Hematopoietic multipotent progenitor cell (in vitro differentiated cells): ENCODE results near the gene PAIP2B. TPM values are rescaled to one million over a fixed set of nuclear protein-coding genes. Genes with fewer than 3 reads are reported as not detected.
A peak's percentile ranks its signal among the peaks of the same experiment; 100 is the strongest.
"Not testable (repeated sequence)": the region's sequence is repeated elsewhere in the genome, so short reads cannot be mapped to it uniquely, and the experiment has no call there.

Source experiments
- DNase-seq, 3 donors: peaks; one replicate each; pipeline ENCODE4 v3.0.0-alpha.2; 2011 to 2015; ENCODE audit warnings: low read depth in 2 of 3, low spot score in 2 of 3
- total RNA-seq: library from RNA; depleted of rRNA; stranded (reverse); fragments of >200 nt; gene quantifications from one replicate; pipeline ENCODE4 v1.2.3, GENCODE V29; 2012

The PAIP2B gene, protein sequence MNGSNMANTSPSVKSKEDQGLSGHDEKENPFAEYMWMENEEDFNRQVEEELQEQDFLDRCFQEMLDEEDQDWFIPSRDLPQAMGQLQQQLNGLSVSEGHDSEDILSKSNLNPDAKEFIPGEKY
- 2.4 TPM for total RNA-seq

DNA sequence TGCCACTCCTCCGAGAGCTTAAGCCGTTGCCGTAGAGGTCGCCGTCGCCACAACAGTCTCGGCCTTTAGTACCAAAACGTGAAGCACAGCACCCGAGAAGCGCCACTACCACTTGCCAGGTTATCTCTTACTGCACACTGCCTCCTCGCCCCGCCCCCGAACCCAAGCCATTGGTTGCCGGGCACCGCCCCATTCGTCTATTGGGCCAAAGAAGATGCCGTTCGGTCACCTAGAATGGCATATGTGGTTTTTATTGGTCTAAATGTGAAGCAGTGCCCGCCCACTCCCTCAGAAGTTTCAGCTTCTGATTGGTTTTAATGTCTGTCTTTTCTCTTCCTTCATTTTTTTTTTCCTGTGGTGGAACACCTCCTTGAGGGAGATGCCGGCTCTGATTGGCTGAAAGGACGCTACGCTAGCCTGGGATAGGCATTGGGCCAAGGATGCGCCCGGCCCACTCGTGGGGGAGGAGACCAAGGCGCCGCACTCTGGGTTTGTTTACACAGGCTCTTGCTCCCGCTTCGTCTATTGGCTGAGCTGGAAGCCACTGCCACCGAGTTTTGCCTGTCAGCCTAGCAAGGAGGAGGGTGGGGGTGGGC lies at the start of gene PAIP2B:
PAIP2B (minus strand) TSS at position 139 of the 596 bp plus-strand sequence. CDS start 24,514 bp downstream, outside the sequence.
- DNase-seq = peak; percentile 89 to 100 (median 98)

DNA sequence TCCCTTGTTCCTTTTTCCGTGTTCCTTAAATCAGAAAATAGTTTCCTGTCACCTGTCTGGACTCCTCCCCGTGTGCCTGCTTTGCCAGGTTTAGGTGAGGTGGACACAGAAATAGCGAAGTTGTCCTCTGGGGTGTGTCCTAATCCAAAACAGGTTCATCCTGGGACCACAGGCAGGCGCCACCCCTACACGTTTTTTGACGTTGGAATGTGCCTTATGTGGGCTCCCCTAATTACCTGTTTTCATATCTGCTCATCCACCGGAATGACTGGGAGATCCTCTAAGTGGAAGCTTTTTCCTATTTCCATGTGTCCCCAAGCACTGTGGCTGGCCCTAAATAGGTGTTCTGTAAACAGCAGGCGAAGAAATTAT lies 49.0 kb upstream of the PAIP2B start:
- DNase-seq = no peak

DNA sequence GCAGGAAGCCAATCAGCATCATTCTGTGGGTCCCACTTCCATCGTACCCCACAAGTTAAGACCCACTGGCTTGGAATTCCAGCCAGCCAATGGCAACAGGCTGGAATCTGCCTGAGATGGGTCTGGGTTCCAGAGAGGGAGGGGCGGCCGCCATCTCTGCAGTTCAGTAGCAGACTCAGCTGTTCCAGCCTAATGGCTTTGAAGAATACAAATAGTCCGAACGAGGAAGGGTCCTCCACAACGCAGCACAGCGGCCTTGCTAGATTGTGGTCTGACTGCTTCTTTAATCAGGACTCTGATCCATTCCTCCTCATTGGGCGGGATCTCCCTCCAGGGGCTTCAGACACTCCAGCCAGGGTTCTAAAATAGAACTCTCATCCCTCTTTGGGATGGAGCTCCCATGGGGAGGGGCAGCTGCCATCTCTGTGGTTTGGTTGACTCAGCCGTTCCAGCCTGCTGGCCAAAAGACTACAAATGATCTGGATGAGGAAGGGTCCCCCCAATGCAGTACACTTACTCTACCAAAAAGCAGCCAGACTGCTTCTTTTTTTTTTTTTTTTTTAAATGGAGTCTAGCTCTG lies 42.7 kb upstream of the PAIP2B start:
- no peak for DNase-seq

DNA sequence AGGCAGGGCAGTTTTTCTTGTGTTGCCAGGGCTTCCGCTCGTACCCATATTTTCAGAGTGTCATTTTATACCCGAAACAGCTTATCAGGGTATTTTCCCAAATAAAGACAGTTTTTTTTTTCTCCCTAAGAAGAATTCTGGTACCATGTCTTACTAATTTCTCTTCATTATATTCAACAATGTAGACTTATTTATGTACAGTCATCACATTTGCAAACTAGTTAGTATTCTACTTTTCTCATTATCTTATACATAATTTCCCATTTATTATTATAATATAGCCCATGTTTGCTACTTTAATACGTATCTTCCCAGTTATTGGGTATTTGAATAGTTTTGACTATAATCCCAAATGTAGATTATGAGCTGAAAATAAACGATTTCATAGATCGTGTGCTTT lies 36.5 kb upstream of the PAIP2B start:
- DNase-seq = no peak

DNA sequence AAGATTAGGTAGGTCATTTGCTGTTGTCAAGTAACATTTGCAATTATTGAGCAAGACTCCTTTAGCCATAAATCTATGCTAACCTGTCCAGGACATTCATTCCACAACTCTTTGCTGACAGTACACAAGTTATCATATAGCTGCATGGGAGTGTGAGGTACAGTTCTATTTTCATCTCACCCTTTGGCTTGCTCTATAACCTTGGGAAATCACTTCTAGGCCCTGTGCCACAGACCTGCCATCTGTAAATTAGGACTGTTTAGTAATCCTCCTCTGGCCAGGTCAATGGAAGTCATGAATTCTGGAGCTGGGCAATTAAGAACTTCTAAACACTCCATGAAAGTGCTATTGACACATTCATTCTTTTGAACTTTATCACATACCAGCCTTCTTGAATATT lies 34.6 kb upstream of the PAIP2B start:
- no peak for DNase-seq

DNA sequence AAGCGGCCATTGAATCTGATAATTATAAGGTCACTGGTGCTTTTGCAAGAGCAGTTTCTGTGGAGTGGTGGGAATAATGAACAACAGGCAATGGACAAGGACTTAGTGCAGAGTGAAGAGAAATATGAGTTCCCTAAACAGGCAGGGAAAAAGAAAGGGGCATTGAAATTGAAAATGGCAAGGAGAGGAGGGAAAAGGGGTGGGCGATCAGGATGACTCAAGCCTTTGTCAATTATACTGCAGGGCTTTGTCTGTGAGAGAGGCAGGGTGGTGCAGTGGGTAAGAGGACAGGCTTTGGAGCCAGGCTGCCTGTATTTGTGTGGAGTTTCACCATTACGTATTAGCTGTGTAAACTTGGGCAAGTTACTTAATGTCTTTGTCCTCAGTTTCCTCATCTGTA lies 29.5 kb upstream of the PAIP2B start:
- DNase-seq = no peak

DNA sequence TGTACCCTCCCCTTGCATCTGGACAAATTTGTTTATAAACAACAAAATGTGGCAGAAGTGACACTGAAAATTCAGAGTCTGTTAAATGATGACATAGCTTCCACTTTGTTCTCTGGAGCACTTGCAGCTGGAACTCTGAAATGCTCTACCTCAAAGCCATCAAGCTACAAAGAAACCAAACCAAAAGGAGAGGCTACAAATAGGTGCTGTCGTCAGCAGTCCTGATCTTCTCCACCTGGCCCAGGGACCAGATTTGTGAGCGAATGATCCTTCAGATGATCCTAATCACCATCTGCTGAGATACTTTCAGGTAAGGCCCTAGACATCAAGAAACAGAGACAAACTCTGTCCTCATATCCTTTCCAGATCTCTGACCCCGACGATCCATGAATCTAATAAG lies 27.9 kb upstream of the PAIP2B start:
- no peak for DNase-seq

DNA sequence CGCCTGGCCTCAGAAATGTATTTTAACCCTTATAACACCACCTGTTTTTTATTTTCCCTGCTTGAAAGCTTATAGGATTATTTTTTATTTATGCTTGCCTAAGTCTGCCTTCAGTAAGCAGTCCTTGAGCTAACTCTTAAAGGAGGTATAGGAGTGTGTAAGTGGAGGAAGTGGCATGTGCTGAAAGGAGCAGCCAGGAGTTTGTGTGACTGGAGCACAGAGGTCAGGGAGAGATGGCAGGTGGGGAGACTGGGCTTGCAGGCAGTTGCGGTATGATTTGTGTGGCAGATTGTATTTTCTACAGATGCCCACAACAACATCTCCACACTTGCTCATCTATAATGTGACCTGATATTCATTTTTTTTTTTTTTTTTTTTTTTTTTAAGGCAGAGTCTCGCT lies 27.2 kb upstream of the PAIP2B start:
- DNase-seq = no peak

DNA sequence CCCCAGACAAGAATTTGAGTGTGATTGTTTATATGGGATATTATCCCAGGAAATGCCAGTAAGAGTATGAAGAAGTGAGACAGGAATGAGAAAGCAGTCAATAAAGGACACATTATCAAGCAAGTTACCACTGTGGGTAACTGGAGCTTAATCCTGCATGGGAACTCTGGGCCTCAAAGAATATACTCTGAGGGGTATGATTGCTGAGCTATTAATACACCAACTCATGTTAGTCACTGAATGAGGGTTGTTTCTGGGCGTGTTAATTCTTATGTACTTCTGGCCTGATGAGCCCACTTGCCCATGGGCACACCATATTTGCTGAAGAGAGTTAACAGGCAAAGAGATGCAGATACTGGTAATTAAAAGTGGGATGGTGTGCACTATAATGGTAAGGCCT lies 26.6 kb upstream of the PAIP2B start:
- DNase-seq = no peak

DNA sequence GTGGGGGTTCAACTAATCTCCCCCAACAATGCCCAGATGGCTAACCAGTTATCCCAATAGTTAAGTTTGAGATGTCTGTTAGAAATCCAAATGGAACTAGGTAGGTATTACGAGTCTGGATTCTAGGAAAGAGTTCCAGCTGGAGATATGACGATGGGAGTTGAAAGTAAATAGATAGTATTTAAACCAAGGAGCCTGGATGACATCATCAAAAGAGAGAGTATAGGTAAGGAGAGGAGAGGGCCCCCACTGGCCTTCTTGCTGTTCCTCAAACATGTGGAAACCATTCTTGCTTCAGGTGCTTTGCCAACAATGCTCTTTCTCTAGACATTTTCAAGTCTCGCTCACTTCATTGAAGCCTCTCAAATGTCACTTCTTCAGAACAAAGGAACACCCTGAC lies 26.0 kb upstream of the PAIP2B start:
- no peak for DNase-seq

DNA sequence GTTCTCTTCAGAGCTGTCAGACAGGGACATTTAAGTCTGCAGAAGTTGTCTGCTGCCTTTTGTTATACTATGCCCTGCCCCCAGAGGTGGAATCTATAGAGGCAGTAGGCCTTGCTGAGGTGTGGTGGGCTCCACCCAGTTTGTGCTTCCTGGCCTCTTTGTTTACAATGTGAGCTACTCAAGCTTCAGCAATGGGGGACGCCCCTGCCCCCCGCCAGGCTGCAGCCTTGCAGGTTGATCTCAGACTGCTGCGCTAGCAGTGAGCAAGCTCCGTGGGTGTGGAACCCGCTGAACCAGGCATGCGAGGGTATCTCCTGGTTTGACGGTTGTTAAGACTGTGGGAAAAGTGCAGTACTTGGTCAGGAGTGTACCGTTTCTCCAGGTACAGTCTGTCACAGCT lies 24.0 kb upstream of the PAIP2B start:
- DNase-seq = no peak

DNA sequence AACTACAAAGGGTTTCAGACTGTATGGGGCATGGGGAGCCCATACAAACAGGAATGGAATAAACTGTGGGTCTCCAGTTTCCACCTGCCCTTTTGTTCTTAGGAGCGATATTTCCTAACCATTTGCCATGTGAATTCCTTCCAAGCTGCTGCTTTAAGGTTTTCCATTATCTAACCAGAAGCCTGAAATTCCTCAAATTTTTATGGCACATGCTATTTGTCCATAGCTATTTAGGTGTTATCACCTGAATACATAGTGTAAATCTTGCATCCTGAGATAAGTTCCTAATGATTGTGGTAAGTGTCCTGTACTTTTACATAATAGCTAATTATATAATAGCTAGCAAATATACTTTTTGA lies 17.4 kb upstream of the PAIP2B start:
- DNase-seq = no peak

DNA sequence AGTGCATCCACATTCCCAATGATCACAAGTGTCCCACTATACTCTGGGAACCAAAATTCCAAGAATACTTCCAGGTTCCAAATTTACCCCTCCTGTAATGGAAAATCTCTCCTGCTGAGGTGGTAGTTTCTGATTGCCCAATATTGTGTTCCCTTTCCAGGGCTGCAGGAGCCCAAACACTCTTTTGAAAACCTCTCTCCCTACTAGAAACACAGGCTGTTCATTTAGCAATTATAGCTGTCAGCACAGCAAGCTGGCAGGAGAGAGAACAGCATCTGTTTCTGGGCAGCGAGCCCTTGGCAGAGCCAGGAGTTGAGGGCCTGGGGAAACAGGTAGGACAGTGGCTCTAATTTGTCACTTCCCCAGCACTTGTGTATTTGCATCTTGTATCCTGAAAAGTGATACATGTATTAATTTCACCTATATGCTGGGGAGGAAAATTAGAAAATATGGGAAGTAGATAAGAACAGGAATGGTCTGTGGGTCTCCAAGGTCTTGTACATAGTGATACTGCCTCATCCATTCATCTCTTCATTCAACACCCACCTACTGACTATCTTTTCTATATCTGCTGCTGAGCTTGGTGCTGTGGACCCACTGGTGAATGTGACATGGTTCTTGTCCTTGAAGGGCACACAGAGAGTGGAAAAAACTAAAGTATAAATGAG lies 16.9 kb upstream of the PAIP2B start:
- no peak for DNase-seq

DNA sequence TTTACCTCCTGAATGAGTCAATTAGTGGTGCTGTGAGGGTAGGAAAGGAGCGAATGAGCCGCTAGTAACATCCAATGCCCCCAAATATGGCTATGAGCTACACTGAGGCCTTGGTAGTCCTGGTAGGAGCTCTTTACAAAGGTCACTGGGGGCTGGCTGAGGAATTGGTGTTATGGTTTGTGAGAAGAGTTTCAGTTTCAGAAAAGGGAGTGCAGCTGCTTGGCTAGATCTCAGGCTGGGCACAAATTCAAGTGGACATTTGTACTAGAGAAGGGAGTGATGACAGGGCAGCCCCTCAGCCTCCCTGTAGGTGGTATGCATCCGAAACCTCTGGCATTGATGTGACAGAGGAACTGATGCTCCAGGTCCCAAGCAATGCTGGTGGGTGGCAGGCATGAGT lies 13.9 kb upstream of the PAIP2B start:
- no peak for DNase-seq

DNA sequence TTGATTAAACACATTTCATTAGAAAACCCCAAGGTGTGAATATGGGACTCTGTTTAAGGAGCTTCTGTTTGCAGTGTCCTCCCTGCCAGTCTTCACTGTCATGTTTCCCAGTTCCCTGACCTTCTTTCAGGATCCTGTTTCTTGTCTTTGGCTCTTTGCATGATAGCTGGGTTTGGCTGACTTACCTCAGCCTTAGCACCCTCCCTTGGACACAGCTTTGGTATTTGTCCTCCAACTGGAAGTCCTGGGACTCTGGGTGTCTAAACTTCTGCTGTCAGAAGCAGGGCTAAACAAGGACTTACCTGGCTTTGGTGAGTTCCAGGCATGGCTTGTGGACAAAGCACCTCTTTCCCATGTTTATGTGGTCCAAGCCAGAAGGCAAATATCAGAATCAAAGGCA lies 11.2 kb upstream of the PAIP2B start:
- no peak for DNase-seq

DNA sequence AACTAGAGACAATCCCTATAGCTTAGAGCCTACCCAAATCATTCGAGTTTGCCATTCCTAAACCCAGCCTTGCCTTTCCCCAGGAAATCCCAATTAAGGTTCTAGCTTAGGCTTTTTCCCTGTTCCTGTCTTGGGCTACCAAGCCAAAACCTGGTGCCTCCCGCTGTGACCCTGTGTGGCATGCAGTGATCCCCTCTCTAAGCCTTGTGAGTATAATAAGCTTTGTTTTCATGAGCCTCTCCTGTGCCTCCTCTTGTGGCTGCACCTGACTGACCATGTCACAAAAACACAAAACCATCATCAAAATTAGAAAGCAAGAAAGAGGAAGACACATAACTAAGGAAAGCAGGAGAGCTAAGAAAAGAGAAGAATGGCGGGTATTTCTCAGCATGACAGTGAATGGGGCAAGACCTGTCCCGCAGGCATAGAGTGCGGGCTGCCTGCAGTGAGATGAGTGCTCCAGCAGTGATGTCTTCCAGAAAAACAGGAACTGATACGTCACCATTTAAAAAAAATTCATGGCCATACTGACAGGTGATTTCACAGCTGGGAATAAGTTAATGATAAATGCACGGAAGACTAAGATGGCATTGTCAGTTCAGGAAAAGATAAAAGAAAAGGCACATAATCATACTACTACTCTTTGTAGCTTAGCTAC lies 9.2 kb upstream of the PAIP2B start:
- DNase-seq = no peak

DNA sequence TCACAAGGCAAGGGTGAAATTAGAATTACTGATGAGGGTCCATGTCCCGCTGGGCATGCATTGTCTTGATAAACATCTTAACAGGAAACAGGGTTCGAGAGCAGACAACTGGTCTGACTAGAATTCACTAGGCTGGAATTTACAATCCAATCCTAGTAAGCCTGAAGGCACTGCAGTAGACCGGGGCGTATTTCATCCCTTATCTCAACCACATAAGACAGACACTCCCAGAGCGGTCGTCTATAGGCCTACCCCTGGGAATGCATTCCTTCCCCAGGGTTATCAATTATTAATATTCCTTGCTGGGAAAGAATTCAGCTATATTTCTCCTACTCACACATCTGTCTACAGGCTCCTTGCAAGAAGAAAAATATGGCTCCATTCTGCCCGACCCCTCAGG lies 6.2 kb upstream of the PAIP2B start:
- not testable (repeated sequence) for DNase-seq

DNA sequence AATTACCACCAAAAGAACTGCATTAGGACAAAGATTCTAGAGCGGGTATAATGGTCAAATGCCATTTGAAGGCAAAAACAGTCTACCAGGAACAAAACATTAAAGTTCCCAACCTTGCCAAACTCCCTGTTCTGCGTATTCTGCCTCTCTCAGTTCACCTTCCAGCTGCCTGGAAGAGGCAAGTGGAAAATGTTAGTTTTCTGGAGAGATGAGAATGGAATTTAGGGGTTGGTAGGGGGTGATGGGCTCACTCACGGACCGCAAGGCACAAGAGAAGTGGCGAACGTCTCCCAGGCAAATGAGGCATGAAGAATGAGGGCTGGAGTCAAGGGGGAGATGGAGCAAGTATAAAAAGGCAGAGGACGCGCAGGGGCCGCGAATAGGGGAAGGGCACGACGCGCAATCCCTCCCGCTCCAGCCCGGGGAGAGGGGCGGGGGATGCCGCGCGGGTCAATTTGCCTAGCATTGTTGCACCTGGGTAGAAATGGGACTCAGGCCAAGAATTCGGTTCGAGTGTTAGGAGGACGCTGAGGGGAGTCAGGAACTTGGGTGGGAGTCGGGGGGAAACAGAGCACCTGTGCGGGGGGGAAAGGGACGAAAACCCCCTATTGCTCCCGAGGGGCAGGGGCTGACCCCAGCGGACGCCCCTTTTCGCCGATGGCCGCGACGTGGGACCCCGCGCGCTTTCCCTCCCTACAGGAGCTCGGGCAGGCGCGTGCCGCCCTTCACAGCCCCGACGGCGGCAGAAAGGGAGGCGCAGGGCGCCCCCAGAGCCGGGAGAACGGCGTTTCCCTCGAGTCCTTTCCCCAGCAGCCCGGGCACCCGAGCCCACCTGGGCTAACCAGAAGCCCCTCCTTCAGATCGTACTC lies 573 bp downstream of the PAIP2B start:
- peak; percentile 10 to 54 (median 37) for DNase-seq

DNA sequence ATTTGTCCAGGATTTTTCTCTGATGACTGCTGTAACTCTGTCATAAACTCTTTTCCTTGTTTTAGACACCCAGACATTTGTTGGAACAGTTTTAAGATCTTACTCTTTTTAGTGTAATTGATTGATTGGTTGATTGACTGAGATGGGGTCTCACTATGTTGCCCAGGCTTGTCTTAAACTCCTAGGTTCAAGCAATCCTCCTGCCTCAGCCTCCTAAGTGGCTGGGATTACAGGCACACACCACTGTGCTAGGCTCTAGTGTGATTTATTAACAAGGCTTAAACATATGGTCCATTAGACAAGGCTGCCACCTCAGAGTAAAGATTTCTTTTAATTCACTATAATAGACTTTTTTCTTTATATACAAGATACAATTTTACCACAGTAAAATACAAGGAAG lies 2.0 kb downstream of the PAIP2B start:
- DNase-seq = no peak

DNA sequence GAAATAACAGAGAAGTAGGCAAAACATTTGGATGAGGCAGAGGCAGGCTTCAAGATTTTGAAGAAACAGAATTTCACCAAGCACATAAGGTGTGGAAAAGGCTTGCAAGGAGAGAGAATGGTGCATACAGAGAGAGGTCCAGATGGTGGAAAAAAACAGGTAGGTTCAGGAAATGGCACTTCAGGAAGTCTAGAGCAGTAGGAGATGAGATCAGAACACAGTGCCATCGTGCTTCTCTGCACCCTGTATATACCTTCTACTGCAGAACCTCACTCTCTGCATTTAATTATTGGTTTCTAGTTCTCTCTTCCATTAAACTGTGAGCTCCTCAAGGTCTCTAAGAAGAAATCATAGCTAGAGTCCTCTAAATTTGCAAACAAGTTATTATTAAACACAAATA lies 2.4 kb downstream of the PAIP2B start:
- DNase-seq = no peak
